ENCODE data around the gene LILRA2. TPM values are rescaled to one million over a fixed set of nuclear protein-coding genes. Genes with fewer than 3 reads are reported as not detected.

The LILRA2 gene
- total RNA-seq, 1 experiment from 2014 or later, result not detected

- TF ChIP-seq AFF4 (CRISPR knock-in tag; IDR thresholded peaks at IDR 0.05; ENCODE audit: borderline replicate concordance) (no peak), ZMAT4 (CRISPR knock-in tag; IDR thresholded peaks at IDR 0.05) (no peak), SMAD4 (CRISPR knock-in tag; IDR thresholded peaks at IDR 0.05) (no peak), KAT7 (CRISPR knock-in tag; IDR thresholded peaks at IDR 0.05; ENCODE audit: borderline replicate concordance) (no peak), NFATC4 (CRISPR knock-in tag; IDR thresholded peaks at IDR 0.05) (no peak), ZNF416 (CRISPR knock-in tag; IDR thresholded peaks at IDR 0.05) (no peak), JUN (CRISPR knock-in tag; IDR thresholded peaks at IDR 0.05) (no peak), CTCF (IDR thresholded peaks at IDR 0.05) (no peak), NFE2L1 (CRISPR knock-in tag; IDR thresholded peaks at IDR 0.05) (no peak), ATF6 (CRISPR knock-in tag; IDR thresholded peaks at IDR 0.05) (no peak)
Measured at GRCh38 chr19:54530866-54531265, 42.7 kb upstream of the LILRA2 start (continued).

GRCh38 chr19:54532528-54532927 is 41.1 kb upstream of the LILRA2 start:
- peaks cover 57% of the 10 kb centered on the region for H3K36me3 Mint-ChIP-seq
- no peaks in the 10 kb centered on the region for H3K4me1 Mint-ChIP-seq
- no peak overlapping the region for H3K27ac Mint-ChIP-seq
- peaks cover 85% of the 10 kb centered on the region for H3K9me3 Mint-ChIP-seq
- CTCF ChIA-PET, result no interaction called here
- ATAC-seq (no peak), DNase-seq (ENCODE audit: low spot score) (no peak)
- H3K4me3 Mint-ChIP-seq, result no peak overlapping the region
- peaks cover 21% of the 10 kb centered on the region for H3K27me3 Mint-ChIP-seq (ENCODE audit: low read depth)
- POLR2A ChIA-PET, result no interaction called here
- TF ChIP-seq JAZF1 (CRISPR knock-in tag; IDR thresholded peaks at IDR 0.05) (no peak), USF2 (CRISPR knock-in tag; IDR thresholded peaks at IDR 0.05) (no peak), NFATC4 (CRISPR knock-in tag; IDR thresholded peaks at IDR 0.05) (no peak), OVOL2 (CRISPR knock-in tag; IDR thresholded peaks at IDR 0.05; ENCODE audit: borderline replicate concordance) (no peak), NR1H2 (CRISPR knock-in tag; IDR thresholded peaks at IDR 0.05) (no peak), PRDM15 (CRISPR knock-in tag; IDR thresholded peaks at IDR 0.05) (no peak), ZNF317 (CRISPR knock-in tag; IDR thresholded peaks at IDR 0.05; ENCODE audit: borderline replicate concordance, low read depth) (no peak), HMGXB4 (CRISPR knock-in tag; IDR thresholded peaks at IDR 0.05) (no peak), MXD4 (CRISPR knock-in tag; IDR thresholded peaks at IDR 0.05; ENCODE audit: borderline replicate concordance) (no peak), ZNF512 (CRISPR knock-in tag; IDR thresholded peaks at IDR 0.05; ENCODE audit: borderline replicate concordance) (no peak), GRHL2 (CRISPR knock-in tag; IDR thresholded peaks at IDR 0.05; ENCODE audit: insufficient replicate concordance, severe bottlenecking) (no peak), GTF2I (CRISPR knock-in tag; conservative IDR thresholded peaks at IDR 0.05) (no peak)

All from WTC11 (cell line).